ENCODE data around the gene OAS1.

Gene OAS1

GRCh38 chr12:112967858-112968257 lies 61.1 kb downstream of the OAS1 start:
- DNase-seq: no peak
